Prostate gland (tissue), 2 donors: ENCODE data around the gene ITGAV.

Experiments used
- CTCF ChIP-seq, 4 experiments: fragments of 200-600 bp in 2 of 4; fragments of 450-650 bp in 2 of 4; sonication (generic) in 2 of 4; IDR thresholded peaks; 1 replicate in 3 of 4; 2 replicates in 1 of 4; pipeline ENCODE4 v1.5.1; 2016 to 2019; ENCODE audit warnings: antibody characterized with exemption in 4 of 4, mild to moderate bottlenecking in 2 of 4, moderate library complexity in 2 of 4
- POLR2A ChIP-seq: fragments of 450-650 bp; IDR thresholded peaks from one replicate; pipeline ENCODE4 v1.6.1; 2016; ENCODE audit warnings: antibody characterized with exemption, mild to moderate bottlenecking
- POLR2AphosphoS5 ChIP-seq: sonication (generic); formaldehyde crosslinking; IDR thresholded peaks from one replicate; pipeline ENCODE4 v1.6.1; 2017; ENCODE audit warnings: antibody characterized with exemption

- TF ChIP-seq CTCF (IDR thresholded peaks at IDR 0.05) = no peak
- TF ChIP-seq POLR2AphosphoS5 = no peak
- no peak for TF ChIP-seq POLR2A
Measured at GRCh38 chr2:186644791-186645190, 54.9 kb downstream of the ITGAV start.
